ENCODE data around the gene PRR18. TPM values are rescaled to one million over a fixed set of nuclear protein-coding genes. Genes with fewer than 3 reads are reported as not detected.

PRR18 gene
- total and polyA plus RNA-seq, 2 of the 13 experiments (the other 11 are each of a cell fraction or from before 2014, with no cell fraction given), result 0.04 TPM

DNA sequence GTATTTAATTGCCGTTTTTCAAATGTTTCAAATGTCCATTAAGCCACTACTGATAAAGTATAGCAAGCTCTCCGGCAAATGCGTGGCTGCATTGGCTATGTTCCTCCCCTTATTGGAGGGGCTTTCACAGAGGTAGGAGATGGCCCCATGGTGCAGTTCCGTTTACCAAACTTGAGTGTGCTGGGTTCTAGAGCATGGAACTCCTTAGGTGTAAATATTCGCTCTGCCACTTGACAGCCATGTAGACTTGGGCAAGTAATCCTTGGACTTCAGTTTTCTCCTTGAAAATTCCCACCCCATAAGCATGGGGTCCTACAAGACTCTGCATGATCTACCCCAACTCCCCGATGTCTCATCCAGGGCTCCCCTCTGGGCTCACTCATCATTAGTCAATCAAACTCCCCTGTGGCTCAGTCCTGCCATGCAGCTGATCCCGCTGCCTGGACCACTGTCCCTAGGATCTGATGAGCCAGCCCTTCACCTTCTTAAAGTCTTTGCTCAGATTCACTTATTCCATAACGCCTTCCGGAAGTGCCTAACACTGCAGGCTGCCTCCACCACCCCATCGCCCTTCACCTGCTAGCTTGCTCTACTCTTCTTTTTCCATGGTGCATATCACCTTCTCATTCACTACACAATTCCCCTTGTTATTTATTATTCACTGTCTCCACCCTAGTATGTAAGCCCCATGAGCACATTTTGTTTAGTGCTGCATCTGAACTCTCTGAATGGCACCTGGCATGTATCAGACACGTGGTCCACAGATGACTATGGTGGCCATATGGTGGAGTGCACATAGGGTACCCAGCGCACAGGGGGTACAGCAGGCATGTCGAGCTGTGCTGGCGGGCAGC is 18.8 kb downstream of the PRR18 start:
- in situ Hi-C loops (cut with HindIII; ENCODE audit: extremely low pct_ligation_motif_present, low pct_unique_long_range_greater_than_20kb), result no loop called here
- no peaks in the 10 kb centered on the region for H3K9me3 ChIP-seq (ENCODE audit: low read length)
- no peak overlapping the region for H3K27ac ChIP-seq (ENCODE audit: extremely low read length, insufficient read depth, low read length)
- ChIA-PET CTCF (ENCODE audit: low intra/inter-chr PET ratio, low total read pairs) (no interaction called here), POLR2A (no interaction called here)
- intact Hi-C loops (cut with micrococcal nuclease; ENCODE audit: unreplicated experiment), result no loop called here
- no peaks in the 10 kb centered on the region for H4K20me1 ChIP-seq (ENCODE audit: insufficient read depth, low read length)
- DNase-seq (ENCODE audit: low spot score), result no peak
- H3K4me3 ChIP-seq (replicated peaks in 1 of 3; ENCODE audit: insufficient read depth in 1 of 3, low read depth in 2 of 3, low read length in 3 of 3), result no peak overlapping the region
- no peaks in the 10 kb centered on the region for H3K36me3 ChIP-seq (replicated peaks in 1 of 2; ENCODE audit: control insufficient read depth in 1 of 2, insufficient read depth in 2 of 2, low read length in 2 of 2)
- H3K79me2 ChIP-seq (ENCODE audit: insufficient read depth, low read length), result no peaks in the 10 kb centered on the region
- H3K27me3 ChIP-seq (ENCODE audit: control insufficient read depth in 1 of 2, insufficient read depth in 2 of 2, low read length in 2 of 2), result peaks cover 4 to 51% of the 10 kb centered on the region in 2 experiments; a peak in 3 of 5 replicates
- peak; percentile 44 for ATAC-seq
- no peaks in the 10 kb centered on the region for H3K4me1 ChIP-seq (ENCODE audit: insufficient read depth, low read length)
- no peak overlapping the region for H2AFZ ChIP-seq (ENCODE audit: low read length)
- no TSS peak for BruUV-seq (replicated peaks)
- TF ChIP-seq ZNF549 (CRISPR knock-in tag; IDR thresholded peaks at IDR 0.05) (no peak), SMYD3 (CRISPR knock-in tag; IDR thresholded peaks at IDR 0.05) (no peak)
- TF ChIP-seq, protein P1, sequence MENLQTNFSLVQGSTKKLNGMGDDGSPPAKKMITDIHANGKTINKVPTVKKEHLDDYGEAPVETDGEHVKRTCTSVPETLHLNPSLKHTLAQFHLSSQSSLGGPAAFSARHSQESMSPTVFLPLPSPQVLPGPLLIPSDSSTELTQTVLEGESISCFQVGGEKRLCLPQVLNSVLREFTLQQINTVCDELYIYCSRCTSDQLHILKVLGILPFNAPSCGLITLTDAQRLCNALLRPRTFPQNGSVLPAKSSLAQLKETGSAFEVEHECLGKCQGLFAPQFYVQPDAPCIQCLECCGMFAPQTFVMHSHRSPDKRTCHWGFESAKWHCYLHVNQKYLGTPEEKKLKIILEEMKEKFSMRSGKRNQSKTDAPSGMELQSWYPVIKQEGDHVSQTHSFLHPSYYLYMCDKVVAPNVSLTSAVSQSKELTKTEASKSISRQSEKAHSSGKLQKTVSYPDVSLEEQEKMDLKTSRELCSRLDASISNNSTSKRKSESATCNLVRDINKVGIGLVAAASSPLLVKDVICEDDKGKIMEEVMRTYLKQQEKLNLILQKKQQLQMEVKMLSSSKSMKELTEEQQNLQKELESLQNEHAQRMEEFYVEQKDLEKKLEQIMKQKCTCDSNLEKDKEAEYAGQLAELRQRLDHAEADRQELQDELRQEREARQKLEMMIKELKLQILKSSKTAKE (CRISPR knock-in tag; IDR thresholded peaks at IDR 0.05; ENCODE audit: borderline replicate concordance), result 0 out of 2 replicates have a peak, but pooled peaks have one; percentile 13
- TF ChIP-seq, protein P2, sequence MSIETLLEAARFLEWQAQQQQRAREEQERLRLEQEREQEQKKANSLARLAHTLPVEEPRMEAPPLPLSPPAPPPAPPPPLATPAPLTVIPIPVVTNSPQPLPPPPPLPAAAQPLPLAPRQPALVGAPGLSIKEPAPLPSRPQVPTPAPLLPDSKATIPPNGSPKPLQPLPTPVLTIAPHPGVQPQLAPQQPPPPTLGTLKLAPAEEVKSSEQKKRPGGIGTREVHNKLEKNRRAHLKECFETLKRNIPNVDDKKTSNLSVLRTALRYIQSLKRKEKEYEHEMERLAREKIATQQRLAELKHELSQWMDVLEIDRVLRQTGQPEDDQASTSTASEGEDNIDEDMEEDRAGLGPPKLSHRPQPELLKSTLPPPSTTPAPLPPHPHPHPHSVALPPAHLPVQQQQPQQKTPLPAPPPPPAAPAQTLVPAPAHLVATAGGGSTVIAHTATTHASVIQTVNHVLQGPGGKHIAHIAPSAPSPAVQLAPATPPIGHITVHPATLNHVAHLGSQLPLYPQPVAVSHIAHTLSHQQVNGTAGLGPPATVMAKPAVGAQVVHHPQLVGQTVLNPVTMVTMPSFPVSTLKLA (IDR thresholded peaks at IDR 0.05), result peak; percentile 60
- no peak for FAIRE-seq
- WGBS (ENCODE audit: low lambda C conversion rate), result 53% methylated on average over 14 of the region's 14 CpGs
- H3K9ac ChIP-seq (ENCODE audit: insufficient read depth, low read depth, low read length), result no peak overlapping the region
- no peak overlapping the region for H3K4me2 ChIP-seq (ENCODE audit: low read depth, low read length)

Data from HepG2 (cell line).